Activated CD8-positive, alpha-beta memory T cell treated with anti-CD3 and anti-CD28 coated beads, Interleukin-2, amount 50 U/mL, for 1 hour (primary cell): Measurements from ENCODE around the gene IRAK1.
"Not testable (repeated sequence)": the region's sequence is repeated elsewhere in the genome, so short reads cannot be mapped to it uniquely, and the experiment has no call there.

ENCODE experiments used
- DNase-seq: peaks from one replicate; pipeline ENCODE4 v3.0.0-alpha.2; 2020; ENCODE audit errors: extremely low read depth

Gene IRAK1

GRCh38 chrX:153999359-154000037, 20.2 kb downstream of the IRAK1 start:
- no peak for DNase-seq

- no peak for DNase-seq
Measured at GRCh38 chrX:153995504-153995903, 24.2 kb downstream of the IRAK1 start.

- DNase-seq = not testable (repeated sequence)
Measured at GRCh38 chrX:153994398-153994797, 25.3 kb downstream of the IRAK1 start.

GRCh38 chrX:153993978-153994377, 25.7 kb downstream of the IRAK1 start:
- no peak for DNase-seq

GRCh38 chrX:153993079-153993478, 26.6 kb downstream of the IRAK1 start:
- DNase-seq = no peak

- no peak for DNase-seq
Measured at GRCh38 chrX:153992180-153992579, 27.5 kb downstream of the IRAK1 start.

GRCh38 chrX:153991013-153991580, 28.6 kb downstream of the IRAK1 start:
- DNase-seq = no peak

- DNase-seq = no peak
Measured at GRCh38 chrX:153989973-153990655, 29.6 kb downstream of the IRAK1 start.

- DNase-seq = no peak
Measured at GRCh38 chrX:153988493-153988892, 31.2 kb downstream of the IRAK1 start.

GRCh38 chrX:153984351-153985178, 35.1 kb downstream of the IRAK1 start:
- DNase-seq = no peak

GRCh38 chrX:153983321-153983801, 36.3 kb downstream of the IRAK1 start:
- DNase-seq = no peak

- DNase-seq = no peak
Measured at GRCh38 chrX:153981771-153982533, 37.8 kb downstream of the IRAK1 start.

- DNase-seq = no peak
Measured at GRCh38 chrX:153981231-153981630, 38.5 kb downstream of the IRAK1 start.

GRCh38 chrX:153980394-153980793, 39.3 kb downstream of the IRAK1 start:
- not testable (repeated sequence) for DNase-seq

- no peak for DNase-seq
Measured at GRCh38 chrX:153974726-153975286, 44.9 kb downstream of the IRAK1 start.

- DNase-seq = no peak
Measured at GRCh38 chrX:153974003-153974725, 45.5 kb downstream of the IRAK1 start.

- DNase-seq = no peak
Measured at GRCh38 chrX:153973127-153974002, 46.3 kb downstream of the IRAK1 start.

GRCh38 chrX:153972368-153973126, 47.2 kb downstream of the IRAK1 start, which contains the start of gene TMEM187:
Gene TMEM187, plus strand, starts transcription at chrX:153972754. Its CDS starts 9,309 bp downstream, at chrX:153982063.
- DNase-seq = peak; percentile 65
